ENCODE results near the gene KRTAP12-4. TPM values are rescaled to one million over a fixed set of nuclear protein-coding genes. Genes with fewer than 3 reads are reported as not detected.

The KRTAP12-4 gene
- total and polyA plus RNA-seq, 2 donors (not counting 3 experiments of a cell fraction or from before 2014, with no cell fraction given) = not detected

DNA sequence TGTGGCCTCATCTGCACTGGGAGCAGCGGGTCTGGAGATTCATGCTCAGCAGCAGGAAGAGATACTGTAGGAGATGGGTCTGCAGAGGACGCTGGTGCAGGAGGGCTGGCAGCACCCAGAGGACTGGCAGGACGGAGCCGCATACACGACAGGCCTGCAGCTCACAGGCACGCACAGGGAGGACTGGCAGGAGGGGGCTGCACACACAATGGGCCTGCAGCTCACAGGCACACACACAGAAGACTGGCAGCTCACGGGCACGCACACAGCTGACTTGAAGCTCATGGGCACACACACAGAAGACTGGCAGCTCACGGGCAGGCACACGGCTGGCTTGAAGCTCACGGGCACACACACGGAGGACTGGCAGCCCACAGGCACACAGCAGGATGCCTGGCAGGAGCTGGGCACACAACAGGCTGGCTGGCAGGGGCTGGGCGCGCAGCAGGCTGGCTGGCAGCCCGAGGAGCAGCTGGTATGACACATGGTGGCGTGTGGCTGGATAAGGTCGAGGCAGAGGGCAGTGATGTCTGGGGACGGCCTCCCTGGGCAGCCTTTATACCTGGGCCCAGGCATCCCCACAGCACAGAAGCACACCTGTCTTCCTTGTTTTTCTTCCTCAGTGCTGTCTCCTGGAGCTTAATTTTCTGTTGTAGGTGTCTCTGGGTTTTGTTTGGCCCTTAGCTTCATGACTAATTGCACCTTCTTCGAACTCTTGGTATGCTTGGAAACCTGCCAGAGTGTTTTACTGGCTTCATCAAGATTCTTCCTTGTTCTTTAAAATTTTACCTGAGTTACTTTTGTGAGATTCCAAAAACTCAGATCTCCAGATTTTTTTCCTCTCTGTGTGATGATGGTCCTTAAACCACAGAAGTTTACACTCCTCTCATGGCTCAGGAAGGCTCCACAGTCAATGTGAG, 12.2 kb upstream of the KRTAP12-4 start, which contains the start of gene KRTAP12-2:
Gene KRTAP12-2, minus strand, starts transcription at position 527 of the 920 bp plus-strand sequence. Its CDS starts 41 bp downstream, at position 486.
- dilution Hi-C loops (cut with MboI; ENCODE audit: extremely low pct_ligation_motif_present, low sequenced_read_pairs) = no loop called here
- CTCF ChIA-PET = interaction anchor here (1.0 to 1.5 kb wide), 2 partner anchors 9 to 74 kb away, joined by 3 to 4 read pairs; no protein-coding TSS in a partner anchor

More for the DNA sequence above, 12.2 kb upstream of the KRTAP12-4 start, which contains the start of gene KRTAP12-2:
- no TSS peak for BruUV-seq (replicated peaks)
- Histone ChIP-seq H3K9me1 (replicated peaks; ENCODE audit: control insufficient read depth, extremely low read depth, insufficient read depth, low read length) (no peaks in the 10 kb centered on the region), H3K9ac (replicated peaks; ENCODE audit: extremely low read depth, insufficient read depth, low read length) (no peak within 1 kb of the TSS), H3K9me3 (replicated peaks; ENCODE audit: control insufficient read depth, insufficient read depth, low read length) (no peaks in the 10 kb centered on the region), H3K79me2 (ENCODE audit: control insufficient read depth, insufficient read depth, low read length) (no peaks in the 10 kb centered on the region), H2AFZ (ENCODE audit: low read depth, low read length) (no peak within 1 kb of the TSS), H3K4me3 (replicated peaks in 1 of 3; ENCODE audit: insufficient read depth in 1 of 3, low read depth in 1 of 3, low read length in 3 of 3) (no peak within 1 kb of the TSS), H3K27ac (ENCODE audit: insufficient read depth, low read depth, low read length) (no peak within 1 kb of the TSS), H4K20me1 (replicated peaks; ENCODE audit: control insufficient read depth, extremely low read depth, insufficient read depth, low read length) (no peaks in the 10 kb centered on the region), H3K36me3 (ENCODE audit: control insufficient read depth in 2 of 2, extremely low read depth in 1 of 2, insufficient read depth in 2 of 2, low read length in 2 of 2) (no peaks in the 10 kb centered on the region), H3K4me1 (ENCODE audit: control insufficient read depth, extremely low read depth, insufficient read depth, low read length) (no peaks in the 10 kb centered on the region), H3K4me2 (ENCODE audit: insufficient read depth, low read length) (no peak within 1 kb of the TSS), H3K27me3 (ENCODE audit: control insufficient read depth in 2 of 2, insufficient read depth in 2 of 2, low read length in 2 of 2) (peaks cover 2 to 4% of the 10 kb centered on the region in 2 experiments)
- POLR2A ChIA-PET = no interaction called here
- intact Hi-C loops (cut with micrococcal nuclease) = no loop called here
- TF ChIP-seq POLR2AphosphoS5 (IDR thresholded peaks at IDR 0.05; ENCODE audit: insufficient read depth, low read depth, low read length) = no peak
- TF ChIP-seq FOS (IDR thresholded peaks at IDR 0.05; ENCODE audit: borderline replicate concordance, insufficient read depth, low read length) = no peak
- no peak for TF ChIP-seq MAX (IDR thresholded peaks at IDR 0.05; ENCODE audit: insufficient read depth, insufficient read length)
- TF ChIP-seq POLR2A (IDR thresholded peaks at IDR 0.05; ENCODE audit: low read depth, low read length) = no peak
- no peak for TF ChIP-seq EZH2 (IDR thresholded peaks at IDR 0.05; ENCODE audit: borderline replicate concordance, low read depth, low read length, severe bottlenecking)
- TF ChIP-seq JUN (IDR thresholded peaks at IDR 0.05; ENCODE audit: borderline replicate concordance, insufficient read depth, insufficient read length, low read depth) = no peak
- TF ChIP-seq GATA2 (IDR thresholded peaks at IDR 0.05; ENCODE audit: insufficient read depth, insufficient read length, low read depth, low read length) = no peak
- TF ChIP-seq, protein P1, sequence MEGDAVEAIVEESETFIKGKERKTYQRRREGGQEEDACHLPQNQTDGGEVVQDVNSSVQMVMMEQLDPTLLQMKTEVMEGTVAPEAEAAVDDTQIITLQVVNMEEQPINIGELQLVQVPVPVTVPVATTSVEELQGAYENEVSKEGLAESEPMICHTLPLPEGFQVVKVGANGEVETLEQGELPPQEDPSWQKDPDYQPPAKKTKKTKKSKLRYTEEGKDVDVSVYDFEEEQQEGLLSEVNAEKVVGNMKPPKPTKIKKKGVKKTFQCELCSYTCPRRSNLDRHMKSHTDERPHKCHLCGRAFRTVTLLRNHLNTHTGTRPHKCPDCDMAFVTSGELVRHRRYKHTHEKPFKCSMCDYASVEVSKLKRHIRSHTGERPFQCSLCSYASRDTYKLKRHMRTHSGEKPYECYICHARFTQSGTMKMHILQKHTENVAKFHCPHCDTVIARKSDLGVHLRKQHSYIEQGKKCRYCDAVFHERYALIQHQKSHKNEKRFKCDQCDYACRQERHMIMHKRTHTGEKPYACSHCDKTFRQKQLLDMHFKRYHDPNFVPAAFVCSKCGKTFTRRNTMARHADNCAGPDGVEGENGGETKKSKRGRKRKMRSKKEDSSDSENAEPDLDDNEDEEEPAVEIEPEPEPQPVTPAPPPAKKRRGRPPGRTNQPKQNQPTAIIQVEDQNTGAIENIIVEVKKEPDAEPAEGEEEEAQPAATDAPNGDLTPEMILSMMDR (IDR thresholded peaks at IDR 0.05; ENCODE audit: extremely low read depth in 1 of 2, insufficient read depth in 1 of 2, low read depth in 1 of 2, low read length in 2 of 2) = no peak
- no peak for TF ChIP-seq MYC (IDR thresholded peaks at IDR 0.05; ENCODE audit: low read depth, low read length)
- DNase-seq (ENCODE audit: low read depth, low spot score) (no peak), FAIRE-seq (no peak)
